Fibroblast of skin of right quadriceps (primary cell): Measurements from ENCODE around the gene FOXF1.

Experiments
- DNase-seq: peaks from one replicate; pipeline ENCODE4 v3.0.0-alpha.2; 2013

FOXF1 gene

GRCh38 chr16:86538196-86538780 is 28.0 kb downstream of the FOXF1 start:
- DNase-seq: no peak

- DNase-seq: no peak
Measured at GRCh38 chr16:86540894-86541293, 30.6 kb downstream of the FOXF1 start.

DNA sequence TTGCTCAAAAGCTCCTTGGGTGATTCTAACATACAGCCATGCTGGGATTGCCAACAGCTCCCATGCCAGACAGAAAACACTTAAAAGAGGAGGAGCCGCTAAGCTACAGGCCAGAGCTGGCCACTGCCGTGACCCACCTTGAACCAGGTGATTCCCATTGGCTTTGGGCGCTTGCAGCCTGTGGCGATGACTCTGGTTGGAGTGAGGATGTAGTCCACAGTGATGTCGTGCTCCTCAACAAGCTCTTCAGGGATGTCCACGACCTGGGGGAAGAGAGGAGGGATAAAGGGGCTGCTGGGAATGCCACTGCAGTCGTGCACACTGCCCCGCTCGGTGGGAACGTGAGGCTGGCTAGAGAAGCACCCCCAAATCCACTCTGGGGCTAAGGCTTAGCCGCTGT is 31.2 kb downstream of the FOXF1 start:
- no peak for DNase-seq

GRCh38 chr16:86542756-86543750 is 32.7 kb downstream of the FOXF1 start:
- DNase-seq: no peak

DNA sequence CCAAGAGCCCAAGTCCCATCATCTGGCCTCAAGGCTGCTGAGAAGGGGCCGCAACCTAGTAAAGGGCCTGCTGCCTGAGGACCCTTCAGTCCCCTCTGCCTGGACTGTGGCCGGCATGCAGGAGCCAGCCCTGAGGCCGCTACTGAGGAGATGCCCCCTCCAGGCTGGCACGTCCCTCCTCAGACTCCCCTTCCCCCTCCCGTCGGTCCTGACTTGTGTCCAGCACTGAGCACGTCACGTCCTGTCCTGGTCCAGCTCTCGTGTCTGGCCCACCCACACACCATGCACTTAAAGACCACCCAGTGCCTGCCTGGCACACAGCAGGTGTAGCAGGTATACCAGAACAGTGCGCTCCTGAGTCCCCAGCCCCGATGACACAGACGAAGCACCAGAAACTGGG is 35.2 kb downstream of the FOXF1 start:
- no peak for DNase-seq

DNA sequence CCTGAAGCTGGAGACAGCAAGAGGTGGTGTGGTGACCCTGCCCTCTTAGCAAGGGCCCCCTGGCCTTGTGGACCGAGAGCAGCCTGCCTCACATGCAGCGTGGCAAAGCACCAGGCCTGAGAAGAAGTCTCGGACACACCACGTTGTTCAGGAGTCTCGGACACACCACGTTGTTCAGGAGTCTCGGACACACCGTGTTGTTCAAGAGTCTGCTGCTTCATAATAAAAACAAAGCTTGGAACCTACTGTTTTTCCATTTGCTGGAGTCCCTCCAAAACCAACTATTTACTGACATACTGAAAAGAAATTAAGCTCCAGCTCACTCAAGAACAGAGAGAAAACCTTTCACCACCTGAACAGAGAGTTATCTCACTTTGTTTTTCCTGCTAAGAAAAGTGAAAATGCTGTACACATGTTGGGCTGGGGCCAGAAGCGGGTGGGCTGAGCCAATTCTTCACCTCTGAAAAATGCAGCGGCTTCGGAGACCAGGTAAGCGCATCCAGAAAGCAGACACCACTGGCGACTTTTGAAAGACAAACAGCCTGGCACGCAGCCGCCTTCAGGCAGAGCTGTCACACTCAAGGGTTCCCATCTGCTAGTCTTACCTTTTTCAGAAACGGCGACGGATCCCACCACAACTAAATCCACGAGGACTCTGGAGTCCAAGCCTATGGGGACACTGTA is 35.8 kb downstream of the FOXF1 start:
- DNase-seq: no peak

DNA sequence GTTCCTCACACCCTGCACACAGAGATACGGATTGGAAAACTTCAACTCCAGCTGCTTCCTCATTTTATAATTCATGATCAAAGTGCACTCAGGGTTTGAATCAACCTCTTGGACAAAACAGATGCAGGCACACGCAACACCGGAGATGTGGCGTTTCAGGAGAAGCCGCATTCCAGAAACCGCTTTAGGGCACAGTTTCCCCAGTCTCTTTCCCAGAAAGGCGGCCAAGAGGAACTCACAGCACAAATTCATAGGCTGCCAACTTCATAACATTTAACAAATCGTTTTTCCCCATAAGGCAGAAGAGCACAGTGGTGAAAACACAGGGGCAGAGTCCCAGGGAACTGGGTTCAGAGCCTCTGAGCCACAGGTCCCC is 36.3 kb downstream of the FOXF1 start:
- no peak for DNase-seq

DNA sequence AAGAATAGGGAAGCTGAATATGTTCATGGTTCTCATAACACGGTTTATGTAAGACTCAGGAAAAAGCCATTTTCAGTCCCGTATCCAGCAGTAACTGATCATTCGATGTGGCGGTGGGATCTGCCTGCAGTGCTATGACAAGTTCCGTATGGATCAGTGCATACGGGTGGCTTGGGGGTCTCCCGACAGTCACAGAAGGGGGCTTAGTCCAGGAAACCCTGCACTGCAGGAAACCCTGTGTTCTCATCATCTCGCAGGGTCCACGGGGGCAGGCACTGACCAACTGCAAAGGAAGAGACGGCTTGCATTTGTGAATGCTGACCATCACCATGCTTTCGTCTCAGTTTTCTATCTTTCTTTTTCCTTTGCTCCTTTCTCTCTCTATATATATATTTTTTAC is 37.0 kb downstream of the FOXF1 start:
- DNase-seq: no peak

DNA sequence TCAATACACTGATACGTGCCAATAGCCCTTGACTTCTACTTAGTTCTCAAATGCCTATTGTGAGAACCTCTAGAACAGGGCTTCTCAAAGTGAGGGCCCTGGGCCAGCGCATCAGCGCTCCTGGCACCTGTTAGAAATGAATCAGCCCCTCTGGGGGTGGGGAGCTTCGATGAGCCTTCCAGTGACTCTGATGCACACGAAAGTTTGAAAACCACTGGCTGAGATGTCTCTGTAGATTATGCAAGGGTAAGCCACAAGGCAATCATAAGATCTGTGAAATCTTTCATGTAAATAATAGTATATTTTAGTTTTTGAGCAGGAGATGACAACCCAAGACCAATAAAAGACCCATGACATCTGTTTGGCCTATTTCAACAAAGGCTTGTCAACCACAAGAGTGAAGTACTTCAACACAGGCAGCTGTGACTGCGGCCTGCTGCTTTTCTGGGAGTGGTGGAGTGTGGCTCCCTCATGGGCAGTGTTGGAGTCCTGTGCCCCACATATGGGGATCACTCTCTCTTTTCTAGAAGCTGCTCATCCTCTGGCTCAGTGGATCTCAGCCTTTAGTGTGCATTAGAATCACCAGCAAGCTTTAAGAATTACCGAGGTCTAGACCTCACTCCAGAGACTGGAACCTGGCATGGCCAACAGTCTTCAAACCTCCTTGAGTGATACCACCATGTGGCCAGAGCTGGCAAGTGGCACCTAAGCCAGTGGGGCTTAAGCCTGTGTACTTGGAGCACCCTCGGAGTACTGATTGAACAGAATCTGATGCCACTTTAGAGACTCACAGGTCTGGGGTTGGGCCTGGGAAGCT is 39.0 kb downstream of the FOXF1 start:
- no peak for DNase-seq

DNA sequence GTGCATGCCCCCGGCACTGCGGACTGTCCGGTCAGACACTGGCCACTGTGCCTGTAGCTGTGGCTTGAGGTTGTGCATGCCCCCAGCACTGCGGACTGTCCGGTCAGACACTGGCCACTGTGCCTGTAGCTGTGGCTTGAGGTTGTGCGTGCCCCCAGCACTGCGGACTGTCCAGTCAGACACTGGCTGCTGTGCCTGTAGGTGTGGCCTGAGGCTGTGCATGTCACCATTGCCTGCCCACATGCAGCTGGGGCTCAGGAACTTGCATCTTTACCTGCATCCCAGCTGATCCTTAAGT is 39.5 kb downstream of the FOXF1 start:
- no peak for DNase-seq

- DNase-seq: no peak
Measured at GRCh38 chr16:86550281-86550680, 40.0 kb downstream of the FOXF1 start.

GRCh38 chr16:86553356-86553755 is 43.0 kb downstream of the FOXF1 start:
- no peak for DNase-seq

- no peak for DNase-seq
Measured at GRCh38 chr16:86554599-86554916, 44.2 kb downstream of the FOXF1 start.

DNA sequence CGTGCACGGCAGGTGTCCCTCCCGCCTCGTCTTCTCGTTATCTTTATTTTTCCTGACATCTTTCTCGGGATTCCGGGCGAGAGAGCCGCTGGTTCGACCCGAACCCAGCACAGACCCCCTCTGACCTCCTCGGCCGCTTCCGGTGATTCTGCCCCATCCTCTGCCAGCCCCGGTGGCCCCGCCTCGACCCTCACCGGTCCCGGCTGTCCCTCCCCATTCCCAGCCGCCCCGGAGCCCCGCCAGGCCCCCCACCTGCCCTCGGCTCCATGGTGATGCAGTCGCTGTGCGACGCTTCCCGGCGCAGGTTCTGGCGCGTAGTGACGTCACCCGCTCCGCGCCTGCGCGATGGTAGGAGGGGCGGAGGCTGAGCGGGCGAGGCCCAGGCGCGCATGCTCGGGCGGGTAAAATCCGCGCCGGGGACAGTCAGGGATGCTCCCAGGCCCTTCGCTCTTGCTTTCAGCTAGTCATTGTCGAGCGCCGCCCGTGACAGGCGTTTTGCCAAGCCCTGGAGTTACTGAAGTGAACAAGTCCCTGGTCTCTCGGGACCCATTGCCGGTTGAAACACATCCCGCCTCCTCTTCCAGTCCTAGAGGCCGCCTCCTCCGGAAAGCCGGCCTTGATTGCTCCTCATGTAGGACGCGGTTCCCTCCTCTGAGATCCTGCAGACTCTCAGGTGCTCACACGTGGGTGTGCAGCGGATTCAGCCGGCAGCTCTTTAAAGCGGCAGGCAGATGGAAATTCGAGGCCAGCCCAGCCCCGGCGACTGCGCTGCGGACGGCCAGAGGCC is 44.8 kb downstream of the FOXF1 start, which contains the start of gene MTHFSD:
Gene MTHFSD (minus strand): TSS at position 319 of the 787 bp plus-strand sequence. CDS start 51 bp downstream, at position 268.
- DNase-seq: peak; percentile 92

GRCh38 chr16:86555704-86556075 is 45.4 kb downstream of the FOXF1 start:
- no peak for DNase-seq

DNA sequence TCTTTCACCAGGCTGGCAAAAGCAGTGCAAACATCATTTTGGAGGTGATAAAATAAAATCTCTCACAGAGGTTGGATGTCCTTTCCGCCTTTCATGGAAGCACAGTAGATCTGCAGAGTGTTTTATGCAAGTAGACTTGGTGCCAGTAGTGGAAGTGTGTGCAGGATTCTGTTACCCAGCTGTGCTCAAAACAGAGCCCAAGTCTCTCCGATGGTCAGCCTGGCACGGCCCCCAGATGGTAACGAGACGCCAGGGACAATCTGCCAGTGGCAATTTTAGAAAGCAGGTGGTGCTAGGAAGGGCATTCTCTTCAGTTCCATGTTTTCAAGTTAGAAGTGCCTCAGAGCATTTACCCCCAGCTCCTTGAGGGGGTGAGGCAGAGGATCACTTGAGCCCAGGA is 46.2 kb downstream of the FOXF1 start:
- DNase-seq: no peak

GRCh38 chr16:86557587-86557986 is 47.3 kb downstream of the FOXF1 start:
- no peak for DNase-seq

DNA sequence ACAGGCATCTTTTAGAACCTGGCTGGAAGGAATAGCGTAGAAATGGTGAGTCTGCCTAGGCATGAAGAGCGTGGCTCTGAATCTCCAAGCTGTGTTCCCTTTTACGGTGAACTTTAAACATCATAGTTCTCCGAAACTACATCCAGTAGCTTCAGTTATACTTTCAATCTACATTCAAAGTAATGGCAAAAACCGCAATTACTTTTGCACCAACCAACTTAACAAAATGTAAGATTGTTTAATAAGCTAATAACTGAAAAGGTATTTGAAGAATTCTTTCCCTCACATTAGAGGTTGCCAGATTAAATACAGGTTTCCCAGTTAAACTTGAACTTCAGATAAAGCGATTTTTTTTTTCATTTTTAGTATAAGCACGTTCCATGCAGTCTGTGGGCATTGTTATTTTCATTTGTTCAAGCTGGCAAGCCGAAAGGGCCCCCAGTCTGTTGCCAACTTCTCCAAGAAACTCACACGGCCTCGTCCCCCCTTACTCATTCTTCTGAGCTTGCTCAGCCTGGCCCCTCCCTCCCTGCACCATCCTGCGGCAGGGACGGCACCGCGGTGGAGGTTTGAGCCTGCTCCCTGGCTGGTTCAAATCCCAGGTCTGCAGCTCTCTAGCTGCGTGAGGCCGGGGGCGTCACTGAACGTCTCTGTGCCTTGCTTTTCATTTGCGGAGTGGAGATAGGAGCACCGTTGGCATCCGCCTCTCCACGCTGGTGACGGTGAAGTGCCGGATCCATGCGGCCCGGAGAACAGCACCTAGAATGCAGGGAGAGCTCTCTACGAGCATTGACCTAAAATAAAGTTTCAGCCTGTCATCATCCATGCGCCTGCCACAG is 48.2 kb downstream of the FOXF1 start:
- no peak for DNase-seq

GRCh38 chr16:86559802-86560305 is 49.5 kb downstream of the FOXF1 start:
- no peak for DNase-seq

GRCh38 chr16:86562356-86562755 is 52.0 kb downstream of the FOXF1 start:
- no peak for DNase-seq
